ACHN (cell line): ENCODE results near the gene ARHGAP30.
A peak's percentile ranks its signal among the peaks of the same experiment; 100 is the strongest.
"Not testable (repeated sequence)": the region's sequence is repeated elsewhere in the genome, so short reads cannot be mapped to it uniquely, and the experiment has no call there.

Experiments used
- DNase-seq: peaks from one replicate; pipeline ENCODE4 v3.0.0-alpha.2; 2015
- in situ Hi-C: cut with HindIII; loops from 2 replicates; pipeline ENCODE4 v1.10.0; 2017; ENCODE audit warnings: low sequenced_read_pairs, low pct_ligation_motif_present, low pct_unique_long_range_greater_than_20kb

ARHGAP30 gene, protein sequence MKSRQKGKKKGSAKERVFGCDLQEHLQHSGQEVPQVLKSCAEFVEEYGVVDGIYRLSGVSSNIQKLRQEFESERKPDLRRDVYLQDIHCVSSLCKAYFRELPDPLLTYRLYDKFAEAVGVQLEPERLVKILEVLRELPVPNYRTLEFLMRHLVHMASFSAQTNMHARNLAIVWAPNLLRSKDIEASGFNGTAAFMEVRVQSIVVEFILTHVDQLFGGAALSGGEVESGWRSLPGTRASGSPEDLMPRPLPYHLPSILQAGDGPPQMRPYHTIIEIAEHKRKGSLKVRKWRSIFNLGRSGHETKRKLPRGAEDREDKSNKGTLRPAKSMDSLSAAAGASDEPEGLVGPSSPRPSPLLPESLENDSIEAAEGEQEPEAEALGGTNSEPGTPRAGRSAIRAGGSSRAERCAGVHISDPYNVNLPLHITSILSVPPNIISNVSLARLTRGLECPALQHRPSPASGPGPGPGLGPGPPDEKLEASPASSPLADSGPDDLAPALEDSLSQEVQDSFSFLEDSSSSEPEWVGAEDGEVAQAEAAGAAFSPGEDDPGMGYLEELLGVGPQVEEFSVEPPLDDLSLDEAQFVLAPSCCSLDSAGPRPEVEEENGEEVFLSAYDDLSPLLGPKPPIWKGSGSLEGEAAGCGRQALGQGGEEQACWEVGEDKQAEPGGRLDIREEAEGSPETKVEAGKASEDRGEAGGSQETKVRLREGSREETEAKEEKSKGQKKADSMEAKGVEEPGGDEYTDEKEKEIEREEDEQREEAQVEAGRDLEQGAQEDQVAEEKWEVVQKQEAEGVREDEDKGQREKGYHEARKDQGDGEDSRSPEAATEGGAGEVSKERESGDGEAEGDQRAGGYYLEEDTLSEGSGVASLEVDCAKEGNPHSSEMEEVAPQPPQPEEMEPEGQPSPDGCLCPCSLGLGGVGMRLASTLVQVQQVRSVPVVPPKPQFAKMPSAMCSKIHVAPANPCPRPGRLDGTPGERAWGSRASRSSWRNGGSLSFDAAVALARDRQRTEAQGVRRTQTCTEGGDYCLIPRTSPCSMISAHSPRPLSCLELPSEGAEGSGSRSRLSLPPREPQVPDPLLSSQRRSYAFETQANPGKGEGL

DNA sequence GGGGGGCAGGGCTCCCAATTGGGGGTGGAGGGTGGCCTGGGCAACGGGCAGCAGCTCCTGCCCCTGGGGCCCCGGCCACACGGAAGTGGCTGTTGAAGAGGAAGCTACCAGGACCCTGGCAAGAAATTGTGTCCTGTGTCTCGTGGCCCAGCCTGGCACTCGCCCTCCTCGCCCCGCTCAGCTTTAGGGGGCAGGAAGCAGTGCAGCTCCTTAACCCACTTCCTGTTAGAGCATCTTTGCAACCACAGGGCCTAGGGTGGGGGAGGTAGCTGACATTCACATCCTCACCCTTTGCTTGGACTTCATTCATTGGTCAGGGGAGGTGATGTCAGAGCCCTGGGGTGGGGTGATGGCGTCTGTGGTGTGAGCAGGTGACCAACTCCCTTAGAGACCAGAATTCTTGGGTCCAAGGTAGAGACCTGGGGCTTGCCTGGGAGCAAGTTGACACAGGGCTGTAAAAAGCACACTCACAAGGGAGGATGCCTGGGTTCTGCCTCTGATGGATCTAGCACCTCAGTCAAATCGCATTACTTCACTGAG lies at the start of gene ARHGAP30:
Gene ARHGAP30, minus strand, starts transcription at position 161 of the 540 bp plus-strand sequence. CDS start 267 bp downstream, outside the sequence.
- in situ Hi-C loops: no loop called here
- DNase-seq: no peak

DNA sequence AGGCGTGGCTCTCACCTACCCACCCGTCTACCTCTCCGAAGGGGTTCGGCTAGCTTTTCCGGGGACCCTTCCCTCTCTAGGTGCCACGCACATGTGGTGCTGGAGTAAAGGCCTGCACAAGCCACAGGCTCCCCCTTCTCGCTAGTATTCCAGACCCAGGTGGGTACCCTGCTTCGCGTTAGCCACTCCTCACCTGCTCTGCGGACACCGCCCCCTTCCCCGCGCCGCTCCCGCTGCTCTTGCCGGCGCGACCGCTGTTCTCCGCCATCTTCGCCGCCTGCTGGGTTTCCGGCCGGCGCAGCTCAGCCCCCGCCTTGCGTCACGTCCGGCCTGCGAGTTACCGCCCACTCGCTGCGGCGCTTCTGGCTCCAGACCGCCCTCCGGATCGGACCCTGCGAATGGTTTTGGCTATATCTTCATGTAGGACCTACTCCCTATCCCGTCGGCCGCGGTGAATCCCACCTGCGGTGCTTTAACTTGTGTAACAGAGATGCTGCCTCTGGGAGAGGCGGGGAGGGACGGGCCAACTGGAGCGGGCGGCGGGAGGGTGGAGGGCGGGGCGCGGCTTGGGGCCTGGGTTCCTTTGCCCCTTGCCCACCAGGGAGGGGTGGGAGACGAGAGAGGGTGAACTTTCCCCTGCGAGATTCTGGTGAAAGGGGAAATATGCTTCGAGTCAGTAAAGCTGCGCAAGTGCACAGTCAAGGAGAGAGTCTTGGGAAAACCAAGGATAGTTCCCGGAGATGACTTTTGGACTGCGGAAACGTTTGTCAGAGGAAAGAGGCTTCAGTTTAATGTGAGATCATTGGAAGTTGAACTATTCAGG lies 48.3 kb upstream of the ARHGAP30 start, which contains the start of the genes NIT1 and PFDN2:
Gene NIT1, plus strand, starts transcription at position 347 of the 823 bp plus-strand sequence. Its CDS starts 72 bp downstream, at position 419.
Gene PFDN2, minus strand, starts transcription at position 279 of the 823 bp plus-strand sequence. Its CDS starts 11 bp downstream, at position 268.
- in situ Hi-C loops: no loop called here
- DNase-seq: peak; percentile 89

DNA sequence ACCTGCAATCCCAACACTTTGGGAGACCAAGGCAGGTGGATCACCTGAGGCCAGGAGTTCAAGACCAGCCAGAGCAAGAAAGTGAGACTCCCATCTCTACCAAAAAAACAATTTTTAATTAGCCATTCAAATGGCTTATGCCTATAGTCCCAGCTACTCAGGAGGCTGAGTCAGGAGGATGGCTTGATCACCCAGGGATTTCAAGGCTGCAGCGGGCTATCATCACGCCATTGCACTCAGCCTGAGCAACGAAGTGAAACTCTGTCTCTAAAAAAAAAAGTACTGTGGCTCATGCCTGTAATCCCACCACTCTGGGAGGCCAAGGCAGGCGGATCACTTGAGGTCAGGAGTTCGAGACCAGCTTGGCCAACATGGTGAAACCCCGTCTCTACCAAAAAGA lies 46.3 kb upstream of the ARHGAP30 start:
- DNase-seq: not testable (repeated sequence)

DNA sequence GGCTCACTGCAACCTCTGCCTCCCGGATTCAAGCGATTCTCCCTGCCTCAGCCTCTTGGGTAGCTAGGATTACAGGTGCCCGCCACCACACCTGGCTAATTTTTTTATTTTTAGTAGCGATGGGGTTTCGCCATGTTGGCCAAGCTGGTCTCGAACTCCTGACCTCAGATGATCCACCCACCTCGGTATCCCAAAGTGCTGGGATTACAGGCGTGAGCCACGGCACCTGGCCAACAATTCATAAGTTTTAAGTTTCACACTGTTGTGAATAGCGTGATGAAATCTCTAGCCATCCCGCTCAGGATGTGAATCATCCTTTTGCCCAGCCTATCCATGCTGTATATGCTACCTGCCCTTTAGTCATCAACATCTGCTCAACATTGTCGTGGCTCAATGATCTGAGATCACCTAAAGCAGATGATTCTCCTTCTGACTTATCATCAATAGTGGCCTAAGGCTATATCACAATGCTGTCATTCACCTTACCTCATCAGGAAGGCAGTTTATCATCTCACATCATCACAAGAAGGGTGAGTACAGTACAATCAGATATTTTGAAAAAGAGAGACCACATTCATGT lies 45.5 kb upstream of the ARHGAP30 start:
- in situ Hi-C loops: no loop called here
- DNase-seq: peak; percentile 93

More for the DNA sequence above, 46.3 kb upstream of the ARHGAP30 start:
- in situ Hi-C loops: not testable (repeated sequence)

DNA sequence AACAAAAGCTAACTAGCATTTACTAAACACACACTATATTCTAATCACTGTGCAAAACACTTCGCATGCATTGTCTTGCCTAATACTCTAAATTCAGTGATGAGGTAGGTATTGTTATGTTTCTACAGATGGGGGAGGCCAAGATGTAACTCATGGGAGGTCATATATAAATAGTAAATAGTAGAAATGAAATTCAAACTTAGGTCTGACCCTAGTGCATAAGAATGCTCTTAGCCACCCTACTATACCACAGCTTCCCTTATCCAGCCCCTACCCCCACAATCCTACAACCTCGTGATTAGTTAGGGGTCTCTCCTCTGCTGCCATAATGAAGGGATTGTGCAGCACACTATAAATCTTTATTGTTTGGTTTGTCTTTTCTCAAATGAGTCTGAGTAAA lies 44.9 kb upstream of the ARHGAP30 start:
- in situ Hi-C loops: no loop called here
- no peak for DNase-seq

DNA sequence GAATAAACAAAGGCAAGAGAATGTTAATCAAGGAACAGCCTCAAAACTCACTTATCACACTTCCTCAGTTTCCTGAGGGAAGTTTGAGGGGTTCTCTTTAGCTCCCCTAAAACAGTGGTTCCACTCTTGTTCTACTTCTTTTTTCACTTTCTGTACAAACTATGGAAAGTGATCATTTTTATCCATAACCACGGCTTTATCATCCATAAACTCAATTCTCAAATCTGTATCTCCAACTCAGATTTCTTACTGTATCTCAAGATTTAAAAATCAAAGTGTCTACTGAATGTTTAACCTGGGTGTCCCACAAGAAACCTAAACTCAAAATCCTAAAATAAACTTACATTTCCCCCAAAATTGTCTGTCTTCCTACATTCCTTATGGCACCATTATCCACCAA lies 44.2 kb upstream of the ARHGAP30 start:
- DNase-seq: no peak
- in situ Hi-C loops: no loop called here

DNA sequence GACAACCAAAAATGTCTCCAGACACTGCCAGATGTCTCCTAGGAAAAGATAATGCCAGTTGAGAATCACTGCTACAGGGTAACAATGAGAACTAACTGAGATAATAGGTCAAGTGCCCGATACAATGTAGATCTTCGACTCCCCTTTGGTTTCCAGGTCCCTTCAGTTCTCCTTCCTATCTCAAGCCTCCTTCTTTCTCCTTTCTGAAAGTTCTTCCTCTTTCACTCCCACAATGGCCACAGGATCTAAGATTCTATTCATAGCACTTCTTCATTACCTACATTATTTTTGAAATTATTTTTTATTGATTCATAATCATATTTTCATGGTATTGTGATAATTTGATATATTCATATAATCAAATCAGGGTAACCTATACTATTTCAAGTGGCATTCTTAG lies 41.8 kb upstream of the ARHGAP30 start:
- DNase-seq: no peak
- in situ Hi-C loops: no loop called here

DNA sequence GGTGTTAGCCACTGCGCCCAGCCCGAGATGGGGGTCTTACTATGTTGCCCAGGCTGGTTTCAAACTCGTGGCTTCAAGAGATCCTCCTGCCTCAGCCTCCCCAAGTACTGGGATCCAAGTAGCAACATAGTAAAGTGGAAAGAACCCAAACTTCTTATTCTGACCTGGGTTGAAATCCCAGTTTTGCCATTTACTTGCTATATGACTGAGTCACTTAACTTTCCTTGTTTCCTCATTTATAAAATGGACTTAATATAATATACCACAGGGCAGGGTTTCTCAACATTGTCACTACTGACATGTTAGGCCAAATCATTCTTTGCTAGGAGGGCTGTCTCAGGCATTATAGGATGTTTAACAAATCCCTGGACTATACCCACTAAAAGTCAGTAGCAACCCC lies 41.4 kb upstream of the ARHGAP30 start:
- in situ Hi-C loops: no loop called here
- DNase-seq: no peak

DNA sequence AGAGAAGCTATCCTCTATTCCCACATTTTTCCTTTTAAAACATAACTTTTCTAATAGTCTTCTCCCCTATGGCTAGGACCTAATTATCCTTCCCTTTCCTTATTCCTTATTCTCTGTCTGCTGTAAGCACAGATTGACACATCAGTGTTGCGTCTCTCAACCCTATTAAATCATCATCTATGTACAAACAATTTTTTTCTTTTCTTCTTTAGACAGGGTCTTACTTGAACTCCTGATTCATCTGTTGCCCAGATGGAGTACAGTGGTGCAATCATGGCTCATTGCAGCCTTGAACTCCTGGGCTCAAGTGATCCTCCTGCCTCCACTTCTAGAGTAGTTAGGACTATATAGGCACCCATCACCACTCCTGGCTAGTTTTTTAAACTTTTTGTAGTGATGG lies 36.7 kb upstream of the ARHGAP30 start:
- in situ Hi-C loops: no loop called here
- no peak for DNase-seq

DNA sequence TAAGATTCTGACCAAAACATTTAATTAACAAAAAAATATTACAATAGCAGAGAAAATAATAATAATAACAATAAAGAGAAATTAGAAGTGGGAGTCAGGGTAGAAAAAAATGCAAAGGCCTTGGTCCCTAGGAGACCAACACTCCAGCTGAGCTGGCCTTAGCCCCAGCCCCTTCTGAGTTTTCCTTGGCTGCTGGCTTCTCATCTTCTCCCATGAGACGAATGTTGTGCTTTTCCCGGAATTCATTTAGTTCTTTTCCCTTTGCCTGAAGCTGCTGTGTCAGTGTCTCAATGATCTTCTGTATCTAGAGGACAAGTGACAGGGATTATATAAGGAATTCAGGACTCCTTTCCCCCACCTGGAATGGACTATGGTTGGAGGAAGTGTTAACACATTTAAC lies 30.9 kb upstream of the ARHGAP30 start:
- in situ Hi-C loops: no loop called here
- no peak for DNase-seq

DNA sequence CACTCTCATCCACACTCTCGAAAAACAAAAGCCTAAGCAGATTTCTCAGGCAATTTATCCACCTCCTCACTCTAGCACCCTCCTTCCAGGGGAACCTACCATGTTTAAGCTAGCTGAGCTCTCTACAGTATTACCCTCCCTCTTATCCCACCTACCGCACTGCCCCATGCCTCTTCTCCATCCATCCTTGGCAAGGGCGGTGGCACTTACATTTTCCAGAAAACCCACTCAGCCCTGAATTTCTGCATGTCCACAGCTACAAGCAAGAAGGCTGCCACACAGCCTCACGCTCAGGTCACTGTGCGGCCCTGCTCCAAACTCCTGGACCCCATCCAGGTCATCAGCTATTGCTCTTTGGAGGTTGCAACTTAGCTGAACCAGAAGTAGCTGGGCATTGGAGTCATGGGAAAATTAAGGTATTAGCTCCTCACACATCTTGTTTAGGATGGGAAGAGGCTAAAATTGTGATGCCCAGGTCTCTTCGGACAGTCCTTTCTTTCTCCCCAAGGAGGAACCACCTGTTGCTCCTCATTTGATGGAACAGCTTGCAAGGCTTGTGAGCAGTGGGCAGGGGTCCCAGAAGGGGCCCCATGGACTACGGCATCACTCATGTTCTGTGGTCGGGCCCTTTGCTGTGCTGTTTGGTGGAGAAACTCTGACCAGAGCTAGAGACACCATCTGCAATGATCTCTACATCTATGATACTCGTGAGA lies 29.6 kb upstream of the ARHGAP30 start:
- in situ Hi-C loops: no loop called here
- no peak for DNase-seq

DNA sequence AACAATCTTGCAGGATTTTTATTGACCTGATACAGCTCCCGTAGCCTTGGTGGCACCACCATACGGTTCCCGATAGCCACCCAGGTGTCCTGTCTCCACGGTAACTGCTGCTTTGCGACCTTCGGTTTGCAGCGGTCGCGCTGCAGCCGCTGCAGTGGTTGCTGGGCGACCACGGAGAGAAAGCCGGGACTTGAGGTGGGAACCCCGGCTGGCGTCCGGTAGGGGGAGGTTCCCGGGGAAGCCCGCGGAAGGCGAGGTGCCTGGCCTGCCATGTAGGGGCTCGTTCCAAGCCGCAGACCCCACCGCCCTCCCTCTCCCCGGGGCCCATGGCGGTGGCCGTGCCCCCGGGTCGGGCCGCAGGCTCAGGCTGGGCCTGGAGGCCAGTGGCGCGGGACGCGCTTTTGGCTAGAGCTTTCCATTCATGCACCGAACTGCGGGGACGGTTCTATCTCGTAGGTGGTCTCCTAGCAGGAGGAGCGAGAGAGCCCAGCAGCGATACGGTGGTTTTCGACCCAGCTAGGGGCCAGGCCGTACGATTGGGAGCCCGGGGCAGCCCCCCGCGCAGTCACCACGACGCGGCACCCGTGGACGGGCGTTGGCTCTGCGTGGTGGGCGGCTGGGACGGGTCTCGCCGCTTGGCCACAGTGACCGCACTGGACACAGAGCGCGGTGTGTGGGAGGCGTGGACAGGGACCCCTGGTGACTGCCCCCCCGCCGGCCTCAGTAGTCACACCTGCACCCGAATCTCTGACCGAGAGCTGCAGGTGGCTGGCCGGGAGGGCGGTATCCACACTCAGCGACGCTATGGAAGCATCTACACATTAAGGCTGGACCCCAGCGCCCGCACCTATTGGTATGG lies 28.7 kb upstream of the ARHGAP30 start, which contains the start of gene KLHDC9:
Gene KLHDC9, plus strand, starts transcription at position 152 of the 859 bp plus-strand sequence. Its CDS starts 175 bp downstream, at position 327.
- in situ Hi-C loops: no loop called here
- DNase-seq: peak; percentile 89

DNA sequence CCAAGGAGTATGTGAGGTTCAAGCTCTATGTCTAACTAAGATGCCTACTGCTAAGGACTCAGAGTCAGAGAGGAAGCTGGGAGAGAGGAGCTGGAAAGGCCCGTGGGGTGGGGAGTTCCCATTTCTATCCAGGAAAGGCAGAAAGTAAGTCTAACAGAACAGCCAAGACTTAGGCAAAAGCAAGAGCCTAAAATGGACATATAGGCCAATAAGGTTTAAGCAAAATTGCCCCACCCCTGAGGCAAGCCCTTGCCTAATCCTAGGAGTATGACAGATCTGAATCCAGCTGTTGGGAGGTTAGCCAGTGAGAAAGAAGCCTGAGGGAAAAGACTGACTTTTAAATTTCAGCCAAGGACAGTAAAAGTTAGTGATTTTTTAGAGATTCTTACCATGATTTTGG lies 26.8 kb upstream of the ARHGAP30 start:
- no peak for DNase-seq
- in situ Hi-C loops: no loop called here

DNA sequence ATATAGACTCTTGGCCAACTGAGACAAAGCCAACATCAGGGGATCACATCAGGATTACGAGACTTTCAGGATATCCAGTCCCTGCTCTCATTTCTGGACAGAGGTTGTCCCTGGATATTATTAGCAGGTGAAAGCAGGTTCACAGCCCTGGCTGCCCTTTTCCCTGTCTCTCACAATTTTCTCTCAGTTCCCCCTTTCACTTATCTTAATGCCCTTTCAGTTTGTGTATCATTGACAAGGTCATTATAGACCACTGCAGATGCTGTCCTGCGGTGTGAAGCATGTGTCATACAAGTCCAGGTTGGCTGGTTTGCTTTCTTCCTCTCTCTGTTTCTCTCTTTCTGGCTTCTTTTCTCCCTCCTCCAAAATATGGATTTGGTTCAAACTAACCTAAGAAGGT lies 26.3 kb upstream of the ARHGAP30 start:
- in situ Hi-C loops: no loop called here
- no peak for DNase-seq

DNA sequence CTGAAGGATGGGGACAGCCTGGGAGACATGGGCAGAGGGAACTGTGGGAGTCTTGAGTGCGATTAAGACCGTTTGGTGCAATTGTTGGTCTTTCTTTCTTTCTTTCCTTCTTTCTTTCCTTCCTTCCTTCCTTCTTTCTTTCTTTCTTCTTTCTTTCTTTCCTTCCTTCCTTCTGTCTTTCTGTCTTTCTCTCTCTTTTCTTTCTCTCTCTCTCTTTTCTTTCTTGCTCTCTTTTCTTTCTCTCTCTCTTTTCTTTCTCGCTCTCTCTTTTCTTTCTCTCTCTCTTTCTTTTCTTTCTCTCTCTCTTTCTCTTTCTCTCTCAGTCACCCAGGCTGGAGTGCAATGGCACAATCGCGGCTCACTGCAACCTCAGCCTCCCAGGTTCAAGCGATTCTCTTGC lies 25.5 kb upstream of the ARHGAP30 start:
- DNase-seq: no peak
- in situ Hi-C loops: no loop called here

DNA sequence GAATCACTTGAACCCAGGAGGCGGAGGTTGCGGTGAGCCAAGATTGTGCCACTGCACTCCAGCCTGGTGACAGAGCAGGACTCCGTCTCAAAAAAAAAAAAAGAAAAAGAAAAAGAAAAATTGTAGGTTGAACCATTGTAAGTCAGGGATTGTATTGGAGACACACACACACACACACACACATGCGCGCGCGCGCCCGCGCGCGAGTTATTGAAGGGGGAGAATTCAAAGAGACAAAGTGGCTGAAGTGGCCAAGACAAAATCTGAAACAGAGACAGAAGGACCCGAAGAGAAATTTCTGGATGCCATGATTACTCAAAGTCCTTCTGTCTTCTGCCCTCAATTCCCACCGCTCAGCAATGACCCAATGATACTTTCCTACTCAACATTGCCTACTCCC lies 24.8 kb upstream of the ARHGAP30 start:
- in situ Hi-C loops: no loop called here
- no peak for DNase-seq
